Ishikawa (cell line): ENCODE data around the gene PLCH1.

Experiments used
- CEBPB ChIP-seq: IDR thresholded peaks from 2 replicates; pipeline ENCODE4 v1.6.1; 2012
- EGR1 ChIP-seq: IDR thresholded peaks from 2 replicates; pipeline ENCODE4 v1.6.1; 2012
- EP300 ChIP-seq: IDR thresholded peaks from 2 replicates; pipeline ENCODE4 v1.6.1; 2012; ENCODE audit warnings: borderline replicate concordance
- FOXM1 ChIP-seq: IDR thresholded peaks from 2 replicates; pipeline ENCODE4 v1.6.1; 2012; ENCODE audit warnings: low read depth, borderline replicate concordance
- RAD21 ChIP-seq: IDR thresholded peaks from 2 replicates; pipeline ENCODE4 v1.6.1; 2012; ENCODE audit warnings: low read depth
- TAF1 ChIP-seq: IDR thresholded peaks from 2 replicates; pipeline ENCODE4 v1.6.1; 2012; ENCODE audit warnings: low read depth, mild to moderate bottlenecking
- TCF12 ChIP-seq: IDR thresholded peaks from 2 replicates; pipeline ENCODE4 v1.6.1; 2012; ENCODE audit warnings: low read depth
- YY1 ChIP-seq: IDR thresholded peaks from 2 replicates; pipeline ENCODE4 v1.6.1; 2012; ENCODE audit warnings: low read depth
- TF ChIP-seq, protein P1 (sequence below): IDR thresholded peaks from 2 replicates; pipeline ENCODE4 v1.6.1; 2012; ENCODE audit warnings: low read depth, mild to moderate bottlenecking

DNA sequence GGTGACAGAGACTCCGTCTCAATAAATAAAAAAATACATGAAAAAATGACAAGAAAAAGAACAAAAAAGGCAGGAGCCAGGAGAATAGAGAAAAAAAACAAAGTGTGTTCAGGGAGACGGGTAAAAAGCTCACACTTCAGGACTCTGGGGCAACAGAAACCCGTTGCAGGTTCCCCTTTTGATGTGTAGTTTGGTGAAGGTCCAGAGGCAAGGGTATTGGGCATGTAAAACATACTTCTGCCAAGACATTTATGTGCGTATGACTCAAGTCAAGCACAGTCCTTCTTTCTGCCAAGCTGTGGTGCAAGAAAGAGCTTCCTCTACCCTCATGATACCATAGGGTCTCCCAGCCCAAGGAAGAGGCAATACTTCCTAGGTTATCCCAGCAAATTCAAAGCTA is 418.0 kb downstream of the PLCH1 start:
- TF ChIP-seq CEBPB (no peak), YY1 (no peak), EP300 (no peak), TAF1 (no peak), FOXM1 (no peak), RAD21 (no peak), TCF12 (no peak), EGR1 (no peak)
- TF ChIP-seq, protein P1, sequence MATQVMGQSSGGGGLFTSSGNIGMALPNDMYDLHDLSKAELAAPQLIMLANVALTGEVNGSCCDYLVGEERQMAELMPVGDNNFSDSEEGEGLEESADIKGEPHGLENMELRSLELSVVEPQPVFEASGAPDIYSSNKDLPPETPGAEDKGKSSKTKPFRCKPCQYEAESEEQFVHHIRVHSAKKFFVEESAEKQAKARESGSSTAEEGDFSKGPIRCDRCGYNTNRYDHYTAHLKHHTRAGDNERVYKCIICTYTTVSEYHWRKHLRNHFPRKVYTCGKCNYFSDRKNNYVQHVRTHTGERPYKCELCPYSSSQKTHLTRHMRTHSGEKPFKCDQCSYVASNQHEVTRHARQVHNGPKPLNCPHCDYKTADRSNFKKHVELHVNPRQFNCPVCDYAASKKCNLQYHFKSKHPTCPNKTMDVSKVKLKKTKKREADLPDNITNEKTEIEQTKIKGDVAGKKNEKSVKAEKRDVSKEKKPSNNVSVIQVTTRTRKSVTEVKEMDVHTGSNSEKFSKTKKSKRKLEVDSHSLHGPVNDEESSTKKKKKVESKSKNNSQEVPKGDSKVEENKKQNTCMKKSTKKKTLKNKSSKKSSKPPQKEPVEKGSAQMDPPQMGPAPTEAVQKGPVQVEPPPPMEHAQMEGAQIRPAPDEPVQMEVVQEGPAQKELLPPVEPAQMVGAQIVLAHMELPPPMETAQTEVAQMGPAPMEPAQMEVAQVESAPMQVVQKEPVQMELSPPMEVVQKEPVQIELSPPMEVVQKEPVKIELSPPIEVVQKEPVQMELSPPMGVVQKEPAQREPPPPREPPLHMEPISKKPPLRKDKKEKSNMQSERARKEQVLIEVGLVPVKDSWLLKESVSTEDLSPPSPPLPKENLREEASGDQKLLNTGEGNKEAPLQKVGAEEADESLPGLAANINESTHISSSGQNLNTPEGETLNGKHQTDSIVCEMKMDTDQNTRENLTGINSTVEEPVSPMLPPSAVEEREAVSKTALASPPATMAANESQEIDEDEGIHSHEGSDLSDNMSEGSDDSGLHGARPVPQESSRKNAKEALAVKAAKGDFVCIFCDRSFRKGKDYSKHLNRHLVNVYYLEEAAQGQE: no peak
